Inferior parietal cortex (tissue), 1 donor: ENCODE results near the gene NLGN4X.
"Not testable (repeated sequence)": the region's sequence is repeated elsewhere in the genome, so short reads cannot be mapped to it uniquely, and the experiment has no call there.

Experiments
- DNase-seq: peaks from one replicate; pipeline ENCODE4 v3.0.0-alpha.2; 2016; ENCODE audit errors: extremely low spot score

NLGN4X gene

DNA sequence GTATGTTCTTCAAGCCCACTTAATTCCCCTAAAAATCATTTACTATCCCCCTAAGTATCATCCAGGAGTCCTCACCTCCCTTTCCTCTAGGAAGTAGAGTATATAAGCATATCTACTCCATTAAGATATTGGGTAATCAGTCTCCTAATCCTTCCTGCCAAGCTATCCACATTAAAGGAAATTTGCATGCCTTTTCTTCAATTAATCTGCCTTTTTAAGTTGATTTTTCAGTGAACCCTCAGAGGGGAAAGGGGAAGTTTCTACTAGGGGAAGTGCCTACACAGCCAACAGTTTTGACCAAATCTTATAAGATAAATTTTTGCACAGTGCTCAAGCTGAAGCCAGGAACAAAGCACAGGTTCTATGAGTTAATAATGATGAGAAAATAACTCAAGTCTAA, 222.8 kb downstream of the NLGN4X start:
- DNase-seq: no peak

DNA sequence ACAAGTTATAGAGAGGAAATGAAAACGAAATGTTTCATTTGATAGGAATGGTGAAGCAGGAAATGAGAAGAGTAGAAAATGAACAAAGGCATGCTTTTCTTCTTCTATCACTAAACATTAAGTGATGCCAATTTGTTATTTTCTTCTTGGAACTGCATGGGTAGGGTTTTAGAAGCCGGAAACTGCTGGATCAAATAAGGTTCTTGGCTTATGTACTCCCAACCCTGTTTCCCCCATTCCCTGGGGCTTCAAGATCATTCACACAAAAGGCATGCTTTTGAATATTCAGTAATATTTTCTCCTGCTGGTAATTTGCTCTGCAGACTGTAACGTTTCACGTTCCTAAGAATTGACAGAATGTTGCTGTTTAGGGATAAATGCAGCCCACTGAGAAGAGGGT, 224.1 kb downstream of the NLGN4X start:
- no peak for DNase-seq

DNA sequence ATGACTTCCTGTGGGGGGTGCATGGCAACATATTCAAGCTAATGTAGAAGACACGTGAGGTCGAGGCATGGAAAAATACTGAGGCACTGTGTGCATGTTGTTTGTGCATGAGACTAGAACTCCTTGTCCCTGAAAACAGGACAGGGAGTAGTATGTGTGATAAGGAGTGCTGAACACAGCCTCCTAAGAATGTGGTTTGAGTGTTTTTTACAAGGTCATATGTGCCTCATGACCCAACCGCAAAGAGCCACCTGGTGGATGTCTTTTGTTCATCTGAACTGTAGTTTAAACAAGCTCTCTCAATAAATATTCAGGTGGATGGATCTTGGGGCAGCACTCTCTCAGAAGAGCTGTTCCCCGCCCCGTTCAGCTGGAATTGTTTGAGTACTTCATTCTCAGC, 226.6 kb downstream of the NLGN4X start:
- no peak for DNase-seq

DNA sequence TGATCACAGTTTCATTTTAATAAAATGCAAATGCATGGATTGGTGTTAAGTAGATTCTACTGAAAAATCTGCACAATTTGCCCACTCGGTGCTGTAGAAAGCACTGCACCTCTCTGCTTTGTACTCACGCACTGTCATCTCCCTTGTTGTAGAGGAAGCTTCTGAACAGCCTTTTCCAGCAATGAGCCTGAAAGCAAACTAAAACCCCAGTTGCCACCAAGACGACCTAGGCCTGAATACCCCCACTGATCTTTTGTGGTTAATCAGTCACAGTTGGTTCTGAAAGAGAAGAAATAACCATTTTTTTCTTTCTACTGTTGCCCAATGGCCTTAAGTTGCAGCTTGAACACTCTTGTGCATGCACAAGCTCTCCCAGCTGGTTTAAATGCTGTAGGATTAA, 229.8 kb downstream of the NLGN4X start:
- no peak for DNase-seq

DNA sequence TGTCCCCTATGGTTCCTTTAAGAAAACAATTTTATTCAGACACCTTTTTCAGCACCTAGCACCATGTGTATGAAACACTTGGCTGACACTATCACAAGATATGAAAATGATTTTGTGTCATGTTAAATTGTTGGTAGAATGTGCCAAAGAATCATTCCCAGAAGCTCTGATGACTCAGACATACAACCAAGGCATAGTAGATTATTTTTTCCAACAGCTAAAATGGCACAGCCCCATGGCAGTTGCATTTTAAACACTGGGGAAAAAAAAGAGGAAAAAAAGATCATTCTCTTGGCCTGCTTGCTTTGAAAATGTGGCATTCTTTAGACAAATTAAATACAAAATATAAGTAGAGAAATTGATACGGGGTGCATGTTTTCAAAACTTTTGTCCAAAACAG, 230.2 kb downstream of the NLGN4X start:
- peak; percentile 9 for DNase-seq

DNA sequence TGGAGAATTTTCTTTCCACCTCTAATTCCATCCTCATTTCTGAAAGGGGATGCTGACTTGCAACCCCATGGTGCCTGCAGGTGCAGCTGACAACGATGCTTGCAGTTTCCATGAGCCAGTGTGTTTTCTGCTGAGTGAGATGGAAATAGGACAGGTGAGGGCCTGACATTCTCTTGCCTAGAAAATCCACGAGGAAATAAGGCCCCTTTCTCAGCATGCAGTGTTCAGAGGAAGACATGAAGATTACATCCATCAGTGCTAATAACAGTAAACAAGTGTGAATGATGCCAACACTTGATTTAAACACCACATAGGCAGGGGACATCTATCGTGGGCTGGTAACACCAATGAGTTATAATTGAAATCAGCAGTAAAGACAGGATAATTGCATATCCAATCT, 237.3 kb downstream of the NLGN4X start:
- no peak for DNase-seq

DNA sequence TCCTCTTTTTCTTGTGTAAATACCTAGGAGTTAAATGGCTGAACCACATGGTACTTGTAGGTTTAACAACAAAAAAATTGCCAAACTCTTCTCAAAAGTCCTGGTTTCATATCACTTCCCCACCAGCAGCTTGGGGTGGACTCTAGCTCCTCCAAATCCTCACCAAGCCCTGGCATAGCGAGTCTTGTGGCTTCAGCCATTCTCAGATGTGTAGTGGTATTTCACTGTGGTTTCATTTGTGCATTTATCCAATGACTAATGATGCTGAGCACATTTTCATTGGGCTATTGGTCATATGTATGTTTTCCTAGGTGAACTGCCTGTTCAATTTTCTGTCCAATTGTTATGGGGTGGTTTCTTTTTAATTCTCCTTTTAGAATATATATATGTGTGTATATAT, 249.3 kb downstream of the NLGN4X start:
- DNase-seq: no peak

DNA sequence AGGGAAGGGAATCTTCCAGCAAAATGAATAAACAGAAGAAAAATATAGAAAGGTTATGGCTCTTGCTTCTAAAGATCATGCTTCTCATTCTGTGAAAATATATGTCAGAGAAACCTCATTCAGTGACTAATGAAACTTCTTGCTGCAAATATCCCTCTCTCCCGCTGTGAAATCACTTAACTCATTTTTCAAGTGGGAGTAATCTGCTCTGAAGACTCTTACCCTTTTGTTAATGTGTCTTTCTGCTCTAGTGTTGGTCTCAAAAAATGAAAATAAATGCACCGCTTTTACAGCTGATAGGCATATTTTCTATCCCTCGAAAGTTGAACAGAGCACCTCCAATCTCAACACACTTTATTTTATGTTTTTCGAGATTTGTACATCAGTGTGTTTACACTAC, 252.3 kb downstream of the NLGN4X start:
- DNase-seq: no peak

DNA sequence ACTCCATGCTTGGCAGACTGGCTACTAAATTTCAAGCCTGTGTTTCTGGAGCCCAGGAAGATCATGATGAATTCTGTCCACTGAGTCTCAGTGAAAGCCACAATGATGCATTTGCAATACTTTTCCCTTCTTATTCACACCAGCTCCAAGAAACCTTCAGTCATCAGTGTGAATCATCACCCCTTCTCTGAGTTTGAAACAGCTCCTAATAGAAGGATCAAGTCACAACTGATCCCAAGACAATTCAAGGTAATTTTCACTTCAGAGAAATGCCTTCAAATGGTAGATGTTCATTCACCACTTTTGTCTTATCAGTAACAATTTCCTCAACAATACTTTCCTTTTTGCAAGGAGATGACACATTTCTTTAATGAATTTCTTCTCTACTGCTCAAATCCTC, 257.4 kb downstream of the NLGN4X start:
- DNase-seq: no peak

DNA sequence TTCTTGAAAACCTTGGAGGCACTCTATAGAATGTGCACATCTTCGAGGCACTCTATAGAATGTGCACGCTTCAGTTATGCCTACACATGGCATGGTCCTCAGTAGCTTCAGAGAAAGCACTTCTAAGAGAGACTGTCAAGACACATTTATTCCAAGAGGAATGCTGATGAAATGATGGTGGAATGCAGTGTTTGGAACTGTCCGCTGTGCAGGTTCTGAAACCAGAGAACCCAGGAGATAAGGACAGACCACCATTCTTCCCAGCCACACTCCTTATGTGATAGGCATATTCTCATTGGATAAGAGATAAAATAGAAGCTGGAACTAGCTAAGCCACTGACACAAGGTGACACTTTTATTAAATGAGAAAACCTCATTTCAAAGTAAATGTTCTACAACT, 263.3 kb downstream of the NLGN4X start:
- DNase-seq: no peak

DNA sequence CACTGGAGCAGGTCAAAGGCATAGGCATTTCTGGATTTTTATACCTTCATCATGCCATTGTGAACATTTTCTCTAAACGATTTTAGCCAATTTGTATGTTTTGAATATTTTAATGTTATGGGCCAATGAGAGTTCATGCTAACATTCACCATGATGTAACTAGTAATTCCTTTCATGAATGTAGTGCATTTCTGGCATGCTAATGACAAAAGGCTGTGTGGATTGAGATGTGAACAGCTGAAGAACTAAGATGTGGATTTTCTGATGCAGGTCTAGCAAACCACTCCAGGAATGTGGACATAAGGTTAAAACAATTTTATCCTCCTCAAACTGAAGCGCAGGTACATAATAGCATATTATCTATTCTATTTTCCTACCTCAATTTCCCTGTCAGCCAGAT, 269.4 kb downstream of the NLGN4X start:
- no peak for DNase-seq

DNA sequence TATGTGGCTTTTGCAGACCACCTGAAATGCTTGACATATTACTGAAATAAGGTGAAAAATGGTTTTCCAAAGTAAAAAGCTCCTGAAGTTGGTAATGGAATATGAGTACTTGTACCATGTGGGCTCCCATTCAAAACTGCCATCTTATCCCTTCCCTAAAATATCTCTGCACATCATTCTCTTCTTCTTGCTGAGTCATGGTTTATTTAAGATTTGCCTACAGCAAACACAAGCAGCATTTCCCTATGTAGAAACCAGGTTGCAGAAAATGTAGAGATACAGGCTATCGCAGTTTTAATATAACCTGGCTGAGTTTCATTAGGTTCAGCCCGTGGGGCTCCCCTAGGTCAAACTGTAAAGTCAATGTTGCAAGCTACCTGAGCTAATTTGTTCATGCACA, 270.1 kb downstream of the NLGN4X start:
- no peak for DNase-seq

DNA sequence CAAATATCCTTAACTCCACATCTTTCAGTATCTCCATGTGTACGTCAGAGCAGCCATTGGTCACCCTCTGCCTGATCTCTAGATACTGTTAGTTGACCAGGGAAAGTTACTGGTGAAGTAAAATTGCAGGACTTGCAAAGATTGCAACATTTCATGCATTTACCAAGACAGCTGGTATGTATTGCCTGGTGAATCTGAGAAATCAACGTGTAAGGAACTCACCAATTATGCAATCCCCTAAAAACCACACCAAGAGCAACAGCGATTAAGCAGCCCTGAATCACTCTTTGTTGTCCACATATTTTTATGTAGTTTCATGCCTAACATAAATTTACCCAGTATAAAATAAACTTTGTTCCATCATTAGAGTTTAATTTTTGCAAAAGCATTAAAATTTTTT, 271.2 kb downstream of the NLGN4X start:
- no peak for DNase-seq

DNA sequence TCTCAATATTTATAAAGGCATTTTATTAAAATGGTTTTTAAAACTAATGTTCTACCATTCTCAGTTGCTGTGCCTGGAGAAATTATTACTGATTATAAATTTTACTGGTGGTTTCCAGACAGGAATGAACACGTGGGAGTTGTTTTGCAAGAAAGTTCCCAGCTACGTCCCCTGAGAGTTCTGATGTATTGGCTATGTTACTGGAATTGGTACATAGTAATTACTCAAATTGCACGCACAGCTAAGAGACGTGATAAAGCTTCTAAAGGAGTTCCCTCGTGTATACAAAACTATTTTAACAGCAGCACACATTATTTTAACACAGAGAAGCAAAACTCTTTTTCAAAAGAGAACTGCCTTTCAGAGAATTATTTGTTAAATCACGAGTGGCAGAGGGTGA, 292.2 kb downstream of the NLGN4X start:
- no peak for DNase-seq

DNA sequence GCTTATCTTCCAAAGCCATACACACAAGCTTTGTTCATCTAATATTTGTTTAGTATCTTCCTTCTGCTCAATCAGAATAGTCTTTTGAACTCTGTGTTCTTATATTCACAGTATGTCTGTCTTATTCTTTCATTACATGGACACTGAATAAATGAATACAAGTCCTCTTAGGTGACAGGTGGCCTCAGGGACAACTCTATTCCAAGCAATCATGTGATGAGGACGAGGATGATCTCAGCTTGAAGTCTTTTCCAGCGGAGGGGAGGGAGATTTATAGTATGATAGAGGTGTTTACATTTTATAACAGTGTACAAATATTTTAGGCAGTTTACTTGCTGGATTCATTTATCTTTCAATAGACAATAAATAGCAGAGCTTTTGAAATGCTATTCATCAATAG, 300.4 kb downstream of the NLGN4X start:
- DNase-seq: no peak

DNA sequence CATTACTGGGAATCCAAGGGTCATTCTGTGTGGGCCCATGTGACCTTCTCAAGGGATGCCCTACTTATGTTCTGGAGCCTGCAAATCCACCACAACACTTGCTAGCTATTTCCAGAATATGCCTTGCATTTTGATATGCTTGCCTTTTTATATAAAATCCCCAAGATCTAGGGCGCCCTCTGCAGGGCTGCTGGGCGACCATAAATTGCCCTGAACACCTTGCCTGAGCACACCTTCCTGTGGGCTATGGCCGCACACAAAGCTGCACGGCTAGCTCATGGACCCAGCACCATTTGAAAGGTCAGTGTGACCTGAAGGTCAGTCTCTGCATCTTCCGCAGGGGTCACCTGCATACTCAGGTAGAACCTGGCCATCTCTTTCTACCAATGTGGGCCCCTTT, 311.7 kb downstream of the NLGN4X start:
- no peak for DNase-seq

DNA sequence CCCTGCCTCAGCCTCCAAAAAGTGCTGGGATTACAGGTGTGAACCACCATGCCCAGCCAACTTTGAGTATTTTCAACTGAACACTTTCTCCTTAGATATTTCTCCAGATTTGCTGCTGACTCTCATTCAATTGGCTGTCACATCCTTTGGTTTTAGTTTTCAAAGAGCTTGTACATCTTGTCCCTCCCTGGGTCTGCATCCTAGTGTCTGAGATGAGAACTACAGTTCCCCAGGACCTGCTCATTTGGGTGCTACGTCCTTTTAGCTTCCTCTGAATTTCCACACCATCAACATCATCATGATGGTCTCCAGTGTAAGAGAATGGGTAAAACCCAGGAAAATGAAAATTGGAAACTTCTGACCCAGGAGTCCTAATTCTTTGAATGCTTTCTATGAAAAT, 312.9 kb downstream of the NLGN4X start:
- DNase-seq: no peak

DNA sequence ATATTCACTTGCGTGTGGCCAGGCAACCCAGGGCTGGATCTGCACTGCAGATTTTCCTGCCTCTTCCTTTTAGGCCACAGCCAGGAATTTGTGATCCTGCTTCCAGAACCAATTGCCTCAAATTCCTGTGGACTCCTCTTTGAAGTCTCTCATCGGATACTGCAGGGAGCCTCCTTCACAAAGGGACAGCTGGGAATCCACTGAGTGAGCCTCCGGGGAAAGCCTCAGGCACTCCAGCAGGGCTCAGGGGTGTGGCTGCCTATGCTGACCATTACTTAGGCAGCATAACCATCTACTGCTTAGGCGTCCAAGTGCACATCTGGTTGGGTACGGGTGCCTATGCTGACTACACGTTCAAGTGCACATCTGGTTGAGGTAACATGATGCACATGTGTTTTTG, 321.5 kb downstream of the NLGN4X start:
- no peak for DNase-seq

DNA sequence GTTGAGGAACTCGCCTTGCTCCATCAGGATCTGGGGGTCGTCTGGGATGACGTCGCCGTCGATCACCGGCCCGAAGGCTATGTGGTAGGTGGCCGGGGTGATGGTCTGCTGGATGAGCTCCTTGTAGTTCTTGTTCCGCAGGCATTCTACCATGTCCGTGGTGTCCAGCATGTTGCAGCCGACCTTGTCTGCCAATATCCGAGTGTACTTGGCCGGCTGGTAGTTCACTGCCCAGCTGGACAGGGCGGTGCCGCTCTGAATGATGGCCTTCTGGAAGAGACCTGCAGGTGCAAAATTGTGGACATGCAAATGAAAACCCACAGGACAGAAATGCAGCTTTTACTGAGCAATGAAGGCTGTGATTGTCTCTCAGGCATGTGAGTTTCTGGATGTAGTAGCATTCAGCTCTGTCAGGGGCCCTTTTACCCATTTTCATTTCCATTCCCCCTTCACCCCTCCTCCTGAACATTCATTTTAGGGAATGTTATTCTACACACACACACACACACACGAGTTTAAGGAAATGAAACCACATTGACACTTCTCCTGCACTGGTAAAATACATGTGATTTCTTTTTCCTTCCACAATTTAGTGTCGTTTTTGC, 325.0 kb downstream of the NLGN4X start:
- not testable (repeated sequence) for DNase-seq

DNA sequence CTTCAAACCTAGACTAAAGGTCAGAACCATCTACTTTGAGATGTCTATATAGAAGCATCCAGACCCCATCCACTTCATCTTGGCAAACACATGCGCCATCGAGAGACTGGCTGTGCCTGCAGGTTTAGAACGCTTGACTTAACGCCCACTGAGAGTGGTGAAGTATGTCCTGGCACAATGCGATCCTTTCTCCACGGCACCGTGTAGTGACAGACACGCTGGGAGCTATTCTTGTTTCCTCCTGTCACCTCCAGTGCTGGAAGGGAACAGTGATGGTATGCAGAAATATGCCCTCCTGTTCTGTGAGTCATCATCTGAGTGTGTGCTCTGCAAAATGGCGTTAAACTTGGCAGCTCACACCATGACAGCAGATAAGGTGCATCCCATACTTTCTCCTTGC, 330.2 kb downstream of the NLGN4X start:
- DNase-seq: no peak

DNA sequence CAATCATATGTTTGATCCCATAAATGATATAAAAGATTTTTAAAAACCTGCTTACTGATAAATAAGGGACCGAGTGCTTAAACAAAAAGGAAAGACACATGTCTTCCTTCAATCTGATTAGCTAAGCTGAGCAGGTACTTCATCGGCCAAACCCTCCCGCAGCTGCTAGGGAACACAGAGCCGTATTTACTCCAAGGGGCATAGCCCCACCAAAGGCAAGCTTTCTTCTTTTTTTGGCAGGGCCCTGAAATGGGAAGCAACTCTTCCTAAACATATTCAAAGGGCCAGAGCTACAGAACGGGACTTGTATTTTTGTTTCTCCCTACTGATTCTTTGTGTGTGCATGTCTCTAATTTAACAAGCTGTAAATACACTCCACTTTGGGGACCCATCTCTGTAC, 337.3 kb downstream of the NLGN4X start:
- DNase-seq: no peak

DNA sequence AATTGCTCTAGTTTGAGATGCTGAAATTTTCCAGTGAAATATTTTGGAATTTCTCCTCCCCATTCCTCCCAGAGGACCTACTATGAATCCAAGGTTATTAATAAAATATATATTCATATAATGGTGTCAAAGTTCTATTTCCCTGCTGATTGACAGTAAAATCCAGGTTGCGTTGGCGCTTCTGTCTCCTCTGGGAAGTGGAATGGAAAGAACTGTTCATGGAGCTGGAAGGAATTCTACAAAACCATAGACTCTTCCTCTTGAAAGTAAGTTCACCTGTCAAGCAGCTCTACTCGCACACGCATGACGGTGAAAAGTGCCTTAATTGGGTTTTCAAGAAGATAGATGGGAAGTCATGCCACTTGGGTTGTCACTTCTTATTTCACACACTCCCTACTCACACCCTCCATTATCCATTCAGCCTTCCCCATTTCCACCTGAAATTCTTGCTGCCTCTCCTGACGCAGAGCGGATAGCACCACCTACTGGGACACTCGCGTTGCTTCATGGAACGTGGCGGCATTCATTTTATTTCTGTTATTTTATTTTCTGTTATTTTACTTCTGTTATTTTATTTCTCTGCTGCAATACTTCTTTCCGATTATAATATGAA, 351.6 kb downstream of the NLGN4X start:
- DNase-seq: peak; percentile 13

DNA sequence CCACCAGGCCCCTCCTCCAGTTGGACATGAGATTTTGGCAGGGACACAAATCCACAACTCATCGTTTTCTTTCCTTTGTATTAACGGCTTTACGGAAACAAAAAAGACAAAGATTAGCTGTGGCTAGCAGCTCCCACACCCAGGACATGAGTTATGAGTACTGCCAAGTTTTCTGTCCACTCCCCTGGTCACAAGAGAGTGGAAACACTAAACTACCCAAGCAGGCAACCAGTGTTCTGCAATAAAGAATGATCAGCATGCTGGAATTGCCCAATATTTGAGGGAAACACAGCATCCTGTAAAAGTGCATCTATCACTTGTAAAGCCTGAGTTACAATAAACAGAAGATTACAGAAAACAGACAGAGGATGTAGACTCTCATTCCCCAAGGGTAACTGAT, 358.4 kb downstream of the NLGN4X start:
- no peak for DNase-seq

DNA sequence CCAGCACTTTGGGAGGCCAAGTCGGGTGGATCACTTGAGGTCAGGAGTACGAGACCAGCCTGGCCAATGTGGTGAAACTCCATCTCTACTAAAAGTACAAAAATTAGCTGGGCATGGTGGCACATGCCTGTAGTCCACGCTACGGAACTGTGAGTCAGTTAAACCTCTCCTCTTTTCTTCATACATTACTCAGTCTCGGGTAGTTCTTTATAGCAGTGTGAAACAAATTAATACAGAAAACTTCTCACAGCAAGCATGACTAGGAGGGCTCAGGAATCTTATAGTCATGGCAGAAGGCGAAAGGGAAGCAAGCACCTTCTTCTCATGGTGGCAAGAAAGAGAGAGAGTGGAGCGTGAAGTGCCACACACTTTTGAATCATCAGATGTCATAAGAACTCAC, 358.9 kb downstream of the NLGN4X start:
- DNase-seq: no peak
